ENCODE measurements around the gene SEMA3G. TPM values are rescaled to one million over a fixed set of nuclear protein-coding genes. Genes with fewer than 3 reads are reported as not detected.
A peak's percentile ranks its signal among the peaks of the same experiment; 100 is the strongest.

SEMA3G gene
- total and polyA plus RNA-seq, 7 experiments from 2014 or later, result 0.10 to 0.24 TPM; not detected in 5

- Histone ChIP-seq H3K9me3 (ENCODE audit: control insufficient read depth in 2 of 3, low read length in 3 of 3) (no peaks in the 10 kb centered on the region), H3K27me3 (ENCODE audit: control insufficient read depth in 2 of 2, insufficient read depth in 2 of 2, low read length in 2 of 2) (no peaks in the 10 kb centered on the region), H3K27ac (ENCODE audit: low read depth, low read length) (no peak overlapping the region), H3K4me3 (ENCODE audit: low read length) (no peak overlapping the region), H3K36me3 (ENCODE audit: control insufficient read depth in 2 of 3, insufficient read depth in 3 of 3, low read length in 3 of 3) (peaks cover 0 to 84% (median 11%) of the 10 kb centered on the region in 3 experiments), H3K4me1 (ENCODE audit: control insufficient read depth in 2 of 2, insufficient read depth in 2 of 2, low read length in 2 of 2) (no peaks in the 10 kb centered on the region)
- CTCF ChIA-PET, result no interaction called here
- Mint-ChIP-seq H3K27ac (peak overlapping the region in 1 of 9 donors; percentile 38), H3K36me3 (peaks cover 0 to 22% (median 6%) of the 10 kb centered on the region in 5 donors), H3K27me3 (no peaks in the 10 kb centered on the region), H3K9me3 (no peaks in the 10 kb centered on the region), H3K4me3 (no peak overlapping the region), H3K4me1 (no peaks in the 10 kb centered on the region)
- ATAC-seq, result no peak
- POLR2A ChIA-PET, result no interaction called here
- no peak for DNase-seq
- intact Hi-C loops (cut with micrococcal nuclease), result no loop called here
Measured at GRCh38 chr3:52398670-52399081, 46.2 kb downstream of the SEMA3G start.

DNA sequence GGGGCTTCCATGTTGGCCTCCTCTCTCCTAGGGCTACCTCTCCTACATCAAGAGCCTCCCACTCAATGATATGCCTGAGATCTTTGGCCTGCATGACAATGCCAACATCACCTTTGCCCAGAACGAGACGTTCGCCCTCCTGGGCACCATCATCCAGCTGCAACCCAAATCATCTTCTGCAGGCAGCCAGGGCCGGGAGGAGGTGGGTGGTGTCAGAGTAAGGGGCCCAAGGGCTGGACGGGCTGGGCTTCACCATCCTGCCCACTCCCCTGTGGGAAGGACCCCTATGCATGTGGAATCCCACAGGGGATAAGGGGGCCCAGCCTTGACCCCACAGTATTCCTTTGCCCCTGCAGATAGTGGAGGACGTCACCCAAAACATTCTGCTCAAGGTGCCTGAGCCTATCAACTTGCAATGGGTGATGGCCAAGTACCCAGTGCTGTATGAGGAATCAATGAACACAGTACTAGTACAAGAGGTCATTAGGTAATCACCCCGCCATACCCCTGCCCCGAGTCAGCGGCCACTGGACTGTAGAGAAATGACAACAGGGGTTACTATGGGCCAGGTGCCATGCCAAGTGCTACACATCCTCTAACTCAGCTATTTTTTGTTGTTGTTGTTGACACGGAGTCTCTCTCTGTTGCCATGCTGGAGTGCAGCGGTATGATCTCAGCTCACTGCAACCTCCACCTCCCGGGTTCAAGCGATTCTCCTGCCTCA, 47.1 kb downstream of the SEMA3G start:
- H3K36me3 ChIP-seq (ENCODE audit: control insufficient read depth in 2 of 3, insufficient read depth in 3 of 3, low read length in 3 of 3), result peaks cover 0 to 84% (median 5%) of the 10 kb centered on the region in 3 experiments
- H3K4me1 Mint-ChIP-seq, result no peaks in the 10 kb centered on the region
- intact Hi-C loops (cut with micrococcal nuclease), result no loop called here
- H3K4me3 ChIP-seq (ENCODE audit: low read length), result no peak overlapping the region
- CTCF ChIA-PET, result no interaction called here
- H3K27ac ChIP-seq (ENCODE audit: low read depth, low read length), result no peak overlapping the region
- H3K27me3 ChIP-seq (ENCODE audit: control insufficient read depth in 2 of 2, insufficient read depth in 2 of 2, low read length in 2 of 2), result no peaks in the 10 kb centered on the region
- no peaks in the 10 kb centered on the region for H3K9me3 Mint-ChIP-seq
- no peaks in the 10 kb centered on the region for H3K4me1 ChIP-seq (ENCODE audit: control insufficient read depth in 2 of 2, insufficient read depth in 2 of 2, low read length in 2 of 2)
- POLR2A ChIA-PET, result no interaction called here
- no peak for DNase-seq
- no peak for ATAC-seq
- H3K27ac Mint-ChIP-seq, result peak overlapping the region in 1 of 9 donors; percentile 13
- no peak overlapping the region for H3K4me3 Mint-ChIP-seq
- H3K9me3 ChIP-seq (ENCODE audit: control insufficient read depth in 2 of 3, low read length in 3 of 3), result no peaks in the 10 kb centered on the region
- H3K27me3 Mint-ChIP-seq, result no peaks in the 10 kb centered on the region
- peaks cover 0 to 21% (median 6%) of the 10 kb centered on the region in 5 donors for H3K36me3 Mint-ChIP-seq

GRCh38 chr3:52396907-52397591, 47.9 kb downstream of the SEMA3G start:
- Mint-ChIP-seq H3K9me3 (no peaks in the 10 kb centered on the region), H3K36me3 (peaks cover 0 to 17% (median 7%) of the 10 kb centered on the region in 5 donors), H3K27ac (peak overlapping the region in 1 of 9 donors; percentile 46), H3K4me1 (no peaks in the 10 kb centered on the region), H3K4me3 (no peak overlapping the region), H3K27me3 (no peaks in the 10 kb centered on the region)
- POLR2A ChIA-PET, result no interaction called here
- Histone ChIP-seq H3K27ac (ENCODE audit: low read depth, low read length) (no peak overlapping the region), H3K9me3 (ENCODE audit: control insufficient read depth in 2 of 3, low read length in 3 of 3) (no peaks in the 10 kb centered on the region), H3K27me3 (ENCODE audit: control insufficient read depth in 2 of 2, insufficient read depth in 2 of 2, low read length in 2 of 2) (no peaks in the 10 kb centered on the region), H3K4me3 (ENCODE audit: low read length) (no peak overlapping the region), H3K36me3 (ENCODE audit: control insufficient read depth in 2 of 3, insufficient read depth in 3 of 3, low read length in 3 of 3) (peaks cover 0 to 84% (median 0%) of the 10 kb centered on the region in 3 experiments), H3K4me1 (ENCODE audit: control insufficient read depth in 2 of 2, insufficient read depth in 2 of 2, low read length in 2 of 2) (no peaks in the 10 kb centered on the region)
- CTCF ChIA-PET, result no interaction called here
- intact Hi-C loops (cut with micrococcal nuclease), result no loop called here
- DNase-seq (no peak), ATAC-seq (no peak)

DNA sequence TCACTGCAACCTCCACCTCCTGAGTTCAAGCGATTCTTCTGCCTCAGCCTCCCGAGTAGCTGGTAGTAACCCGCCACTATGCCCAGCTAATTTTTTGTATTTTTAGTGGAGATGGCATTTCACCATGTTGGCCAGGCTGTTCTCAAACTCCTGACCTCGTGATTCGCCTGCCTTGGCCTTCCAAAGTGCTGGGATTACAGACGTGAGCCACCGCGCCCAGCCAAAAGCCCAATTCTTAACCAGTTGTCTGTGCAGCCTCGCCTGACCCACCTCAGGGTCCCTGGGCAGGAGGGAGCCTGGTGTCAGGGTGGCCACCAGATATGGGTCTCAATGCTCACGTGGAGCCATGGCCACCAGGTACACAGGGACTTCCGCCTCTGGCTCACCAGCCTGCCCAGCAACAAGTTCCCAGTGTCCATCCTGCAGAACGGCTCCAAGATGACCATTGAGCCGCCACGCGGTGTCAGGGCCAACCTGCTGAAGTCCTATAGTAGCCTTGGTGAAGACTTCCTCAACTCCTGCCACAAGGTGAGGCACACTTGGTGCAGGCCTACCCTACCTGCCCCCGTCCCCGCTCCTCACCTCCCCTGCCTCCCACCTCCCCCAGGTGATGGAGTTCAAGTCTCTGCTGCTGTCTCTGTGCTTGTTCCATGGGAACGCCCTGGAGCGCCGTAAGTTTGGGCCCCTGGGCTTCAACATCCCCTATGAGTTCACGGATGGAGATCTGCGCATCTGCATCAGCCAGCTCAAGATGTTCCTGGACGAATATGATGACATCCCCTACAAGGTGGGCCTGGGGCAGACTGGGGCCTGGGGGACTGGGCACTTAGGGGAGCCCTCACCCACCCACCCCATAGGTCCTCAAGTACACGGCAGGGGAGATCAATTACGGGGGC, 48.6 kb downstream of the SEMA3G start:
- no peaks in the 10 kb centered on the region for H3K27me3 Mint-ChIP-seq
- no peak for ATAC-seq
- intact Hi-C loops (cut with micrococcal nuclease), result no loop called here
- Histone ChIP-seq H3K36me3 (ENCODE audit: control insufficient read depth in 2 of 3, insufficient read depth in 3 of 3, low read length in 3 of 3) (peaks cover 0 to 84% (median 0%) of the 10 kb centered on the region in 3 experiments), H3K4me3 (ENCODE audit: low read length) (no peak overlapping the region), H3K4me1 (ENCODE audit: control insufficient read depth in 2 of 2, insufficient read depth in 2 of 2, low read length in 2 of 2) (no peaks in the 10 kb centered on the region), H3K9me3 (ENCODE audit: control insufficient read depth in 2 of 3, low read length in 3 of 3) (no peaks in the 10 kb centered on the region), H3K27ac (ENCODE audit: low read depth, low read length) (no peak overlapping the region), H3K27me3 (ENCODE audit: control insufficient read depth in 2 of 2, insufficient read depth in 2 of 2, low read length in 2 of 2) (no peaks in the 10 kb centered on the region)
- ChIA-PET CTCF (no interaction called here), POLR2A (no interaction called here)
- DNase-seq, result no peak
- no peak overlapping the region for H3K4me3 Mint-ChIP-seq
- no peak overlapping the region for H3K27ac Mint-ChIP-seq
- peaks cover 0 to 20% (median 14%) of the 10 kb centered on the region in 5 donors for H3K36me3 Mint-ChIP-seq
- H3K4me1 Mint-ChIP-seq, result no peaks in the 10 kb centered on the region
- H3K9me3 Mint-ChIP-seq, result no peaks in the 10 kb centered on the region

DNA sequence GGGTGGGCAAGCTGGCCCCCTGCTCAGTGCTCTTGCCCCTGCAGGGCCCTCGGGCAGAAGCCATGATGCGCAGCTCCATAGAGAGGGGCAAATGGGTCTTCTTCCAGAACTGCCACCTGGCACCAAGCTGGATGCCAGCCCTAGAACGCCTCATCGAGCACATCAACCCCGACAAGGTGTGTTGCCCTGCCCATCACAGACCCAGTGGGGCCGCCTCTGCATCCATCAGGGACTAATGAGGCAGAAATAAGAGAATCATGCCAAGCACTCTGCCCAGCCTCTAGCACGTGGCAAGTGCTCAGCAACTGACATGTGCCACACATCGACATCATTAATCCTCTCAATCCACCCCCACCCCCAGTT, 49.4 kb downstream of the SEMA3G start:
- Histone ChIP-seq H3K4me1 (ENCODE audit: control insufficient read depth in 2 of 2, insufficient read depth in 2 of 2, low read length in 2 of 2) (no peaks in the 10 kb centered on the region), H3K36me3 (ENCODE audit: control insufficient read depth in 2 of 3, insufficient read depth in 3 of 3, low read length in 3 of 3) (peaks cover 0 to 84% (median 0%) of the 10 kb centered on the region in 3 experiments), H3K27me3 (ENCODE audit: control insufficient read depth in 2 of 2, insufficient read depth in 2 of 2, low read length in 2 of 2) (no peaks in the 10 kb centered on the region), H3K9me3 (ENCODE audit: control insufficient read depth in 2 of 3, low read length in 3 of 3) (no peaks in the 10 kb centered on the region), H3K4me3 (ENCODE audit: low read length) (no peak overlapping the region), H3K27ac (ENCODE audit: low read depth, low read length) (no peak overlapping the region)
- intact Hi-C loops (cut with micrococcal nuclease), result no loop called here
- Mint-ChIP-seq H3K4me3 (no peak overlapping the region), H3K36me3 (peaks cover under 1 to 22% (median 13%) of the 10 kb centered on the region in 5 donors), H3K9me3 (no peaks in the 10 kb centered on the region), H3K4me1 (no peaks in the 10 kb centered on the region), H3K27ac (no peak overlapping the region), H3K27me3 (no peaks in the 10 kb centered on the region)
- POLR2A ChIA-PET, result no interaction called here
- CTCF ChIA-PET, result no interaction called here
- DNase-seq, result no peak
- ATAC-seq, result no peak

GRCh38 chr3:52394751-52395502, 50.0 kb downstream of the SEMA3G start:
- POLR2A ChIA-PET, result no interaction called here
- Histone ChIP-seq H3K4me1 (ENCODE audit: control insufficient read depth in 2 of 2, insufficient read depth in 2 of 2, low read length in 2 of 2) (no peaks in the 10 kb centered on the region), H3K9me3 (ENCODE audit: control insufficient read depth in 2 of 3, low read length in 3 of 3) (no peaks in the 10 kb centered on the region), H3K27ac (ENCODE audit: low read depth, low read length) (no peak overlapping the region), H3K4me3 (ENCODE audit: low read length) (no peak overlapping the region), H3K36me3 (ENCODE audit: control insufficient read depth in 2 of 3, insufficient read depth in 3 of 3, low read length in 3 of 3) (peaks cover 0 to 82% (median 0%) of the 10 kb centered on the region in 3 experiments), H3K27me3 (ENCODE audit: control insufficient read depth in 2 of 2, insufficient read depth in 2 of 2, low read length in 2 of 2) (no peaks in the 10 kb centered on the region)
- ATAC-seq, result no peak
- no peak overlapping the region for H3K4me3 Mint-ChIP-seq
- no peaks in the 10 kb centered on the region for H3K9me3 Mint-ChIP-seq
- H3K36me3 Mint-ChIP-seq, result peaks cover 2 to 22% (median 15%) of the 10 kb centered on the region in 5 donors
- no peaks in the 10 kb centered on the region for H3K27me3 Mint-ChIP-seq
- CTCF ChIA-PET, result interaction anchor here (0.7 kb wide), 1 partner anchor 28 kb away, joined by 3 read pairs; no protein-coding TSS in a partner anchor
- no peak for DNase-seq
- intact Hi-C loops (cut with micrococcal nuclease), result no loop called here
- no peaks in the 10 kb centered on the region for H3K4me1 Mint-ChIP-seq
- no peak overlapping the region for H3K27ac Mint-ChIP-seq
